ENCODE results near the gene ADTRP.

DNA sequence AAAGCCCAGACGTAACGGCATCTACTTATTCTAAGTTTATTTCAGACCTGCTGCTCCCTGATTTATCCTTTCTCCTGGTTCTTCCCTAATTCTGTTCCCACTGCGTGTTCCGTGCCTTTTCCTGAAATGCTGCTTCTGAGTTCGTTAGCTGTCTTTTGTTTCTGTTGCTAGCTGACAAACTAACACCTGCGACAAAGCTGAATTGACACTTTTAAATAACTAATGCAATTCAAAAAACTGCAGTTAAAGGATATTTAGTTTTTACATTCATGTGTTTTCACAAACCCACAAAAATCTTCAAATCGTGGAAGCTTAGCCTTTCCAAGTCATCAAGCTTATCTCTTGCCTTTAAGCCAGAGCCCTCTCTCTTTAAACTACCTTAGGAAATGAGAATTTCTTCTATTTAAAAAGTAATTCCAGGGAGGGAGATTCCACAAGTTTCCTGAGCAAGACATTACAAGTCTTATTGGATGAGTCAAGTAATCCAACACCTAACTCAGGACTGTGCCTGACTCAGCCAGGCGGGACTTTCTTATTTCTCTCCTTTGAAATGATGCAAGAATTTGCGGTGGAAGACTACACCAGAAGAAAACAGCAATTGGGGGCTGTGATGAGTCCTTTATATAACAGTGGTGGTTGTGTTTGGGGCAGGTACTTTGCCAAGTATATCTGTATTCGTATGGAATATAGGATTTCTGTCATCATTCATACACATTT lies 6.3 kb downstream of the ADTRP start:
- TF ChIP-seq, protein P1, sequence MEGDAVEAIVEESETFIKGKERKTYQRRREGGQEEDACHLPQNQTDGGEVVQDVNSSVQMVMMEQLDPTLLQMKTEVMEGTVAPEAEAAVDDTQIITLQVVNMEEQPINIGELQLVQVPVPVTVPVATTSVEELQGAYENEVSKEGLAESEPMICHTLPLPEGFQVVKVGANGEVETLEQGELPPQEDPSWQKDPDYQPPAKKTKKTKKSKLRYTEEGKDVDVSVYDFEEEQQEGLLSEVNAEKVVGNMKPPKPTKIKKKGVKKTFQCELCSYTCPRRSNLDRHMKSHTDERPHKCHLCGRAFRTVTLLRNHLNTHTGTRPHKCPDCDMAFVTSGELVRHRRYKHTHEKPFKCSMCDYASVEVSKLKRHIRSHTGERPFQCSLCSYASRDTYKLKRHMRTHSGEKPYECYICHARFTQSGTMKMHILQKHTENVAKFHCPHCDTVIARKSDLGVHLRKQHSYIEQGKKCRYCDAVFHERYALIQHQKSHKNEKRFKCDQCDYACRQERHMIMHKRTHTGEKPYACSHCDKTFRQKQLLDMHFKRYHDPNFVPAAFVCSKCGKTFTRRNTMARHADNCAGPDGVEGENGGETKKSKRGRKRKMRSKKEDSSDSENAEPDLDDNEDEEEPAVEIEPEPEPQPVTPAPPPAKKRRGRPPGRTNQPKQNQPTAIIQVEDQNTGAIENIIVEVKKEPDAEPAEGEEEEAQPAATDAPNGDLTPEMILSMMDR (IDR thresholded peaks at IDR 0.05), result no peak
- no peak for TF ChIP-seq POLR2A (IDR thresholded peaks at IDR 0.05)
- TF ChIP-seq POLR2AphosphoS5 (IDR thresholded peaks at IDR 0.05), result peak; percentile 70
